Testis (tissue), 2 donors: ENCODE measurements around the gene LDLRAD4.

Experiments
- POLR2A ChIP-seq: fragments of 450-650 bp; IDR thresholded peaks from one replicate; pipeline ENCODE4 v1.6.1; 2017; ENCODE audit warnings: antibody characterized with exemption, mild to moderate bottlenecking, moderate library complexity
- TF ChIP-seq, protein P1 (sequence below), 3 experiments: fragments of 450-650 bp in 2 of 3; fragments of 200-600 bp in 1 of 3; sonication (generic) in 1 of 3; IDR thresholded peaks; one replicate each; pipeline ENCODE4 v1.5.1; 2016 to 2019; ENCODE audit warnings: antibody characterized with exemption in 3 of 3, mild to moderate bottlenecking in 2 of 3, moderate library complexity in 1 of 3

DNA sequence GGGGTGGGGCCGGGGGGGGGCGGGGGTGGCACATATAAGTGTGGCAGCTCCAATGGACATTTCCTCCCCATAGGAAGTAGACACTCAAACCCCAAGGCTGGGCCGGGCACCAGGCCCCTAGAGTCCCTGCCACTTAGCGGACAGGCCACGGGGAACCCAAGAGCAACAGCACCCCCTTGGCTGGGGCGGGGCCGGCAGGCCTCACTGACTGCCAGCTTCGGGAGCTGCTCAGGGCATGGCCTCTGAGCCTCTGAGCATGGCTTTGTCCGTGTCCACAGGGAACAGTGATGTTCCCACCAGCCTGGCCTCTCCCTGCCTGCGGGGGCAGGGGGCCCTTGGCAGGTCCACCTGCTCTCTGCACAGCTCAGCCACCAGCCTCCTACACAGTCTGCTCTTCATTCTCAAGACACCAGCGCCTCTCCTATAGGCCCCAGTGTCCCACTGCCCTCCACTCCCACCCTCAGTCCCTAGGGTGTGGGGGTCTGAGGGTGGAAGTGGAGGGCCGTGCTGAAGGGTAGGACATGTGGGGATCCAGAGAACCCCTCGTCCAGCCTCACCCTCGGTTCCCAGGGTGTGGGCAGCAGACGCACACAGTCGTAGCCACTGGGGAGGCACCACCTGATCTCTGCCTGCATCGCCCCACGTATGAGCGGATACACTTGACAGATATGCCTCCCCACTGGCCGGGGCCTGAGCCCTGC is 401.1 kb downstream of the LDLRAD4 start:
- TF ChIP-seq, protein P1, sequence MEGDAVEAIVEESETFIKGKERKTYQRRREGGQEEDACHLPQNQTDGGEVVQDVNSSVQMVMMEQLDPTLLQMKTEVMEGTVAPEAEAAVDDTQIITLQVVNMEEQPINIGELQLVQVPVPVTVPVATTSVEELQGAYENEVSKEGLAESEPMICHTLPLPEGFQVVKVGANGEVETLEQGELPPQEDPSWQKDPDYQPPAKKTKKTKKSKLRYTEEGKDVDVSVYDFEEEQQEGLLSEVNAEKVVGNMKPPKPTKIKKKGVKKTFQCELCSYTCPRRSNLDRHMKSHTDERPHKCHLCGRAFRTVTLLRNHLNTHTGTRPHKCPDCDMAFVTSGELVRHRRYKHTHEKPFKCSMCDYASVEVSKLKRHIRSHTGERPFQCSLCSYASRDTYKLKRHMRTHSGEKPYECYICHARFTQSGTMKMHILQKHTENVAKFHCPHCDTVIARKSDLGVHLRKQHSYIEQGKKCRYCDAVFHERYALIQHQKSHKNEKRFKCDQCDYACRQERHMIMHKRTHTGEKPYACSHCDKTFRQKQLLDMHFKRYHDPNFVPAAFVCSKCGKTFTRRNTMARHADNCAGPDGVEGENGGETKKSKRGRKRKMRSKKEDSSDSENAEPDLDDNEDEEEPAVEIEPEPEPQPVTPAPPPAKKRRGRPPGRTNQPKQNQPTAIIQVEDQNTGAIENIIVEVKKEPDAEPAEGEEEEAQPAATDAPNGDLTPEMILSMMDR (IDR thresholded peaks at IDR 0.05), result no peak
- TF ChIP-seq POLR2A, result no peak
